Ovary (tissue), 9 donors: ENCODE measurements around the gene RNF214. TPM values are rescaled to one million over a fixed set of nuclear protein-coding genes. Genes with fewer than 3 reads are reported as not detected.
A peak's percentile ranks its signal among the peaks of the same experiment; 100 is the strongest.

Experiments used
- DNase-seq, 5 donors: peaks; one replicate each; pipeline ENCODE4 v3.0.0-alpha.2; 2019 to 2020
- H3K27ac ChIP-seq, 2 donors: fragments of 200-600 bp; one replicate each; pipeline versions ENCODE4 v1.5.1 to v1.8.0; 2019 to 2022
- H3K27me3 ChIP-seq: fragments of 200-600 bp; one replicate; pipeline ENCODE4 v1.8.0; 2022
- H3K36me3 ChIP-seq: fragments of 200-600 bp; sonication (generic); one replicate; pipeline ENCODE4 v1.5.1; 2019
- H3K4me1 ChIP-seq: one replicate; pipeline ENCODE4 v1.8.1; 2013; ENCODE audit warnings: mild to moderate bottlenecking, moderate library complexity; ENCODE audit not compliant: insufficient read depth
- H3K4me3 ChIP-seq: fragments of 200-600 bp; sonication (generic); one replicate; pipeline ENCODE4 v1.5.1; 2017
- H3K9me3 ChIP-seq, 2 donors: fragments of 200-600 bp in 1 of 2; sonication (generic) in 1 of 2; one replicate each; pipeline versions ENCODE4 v1.5.1 to v1.8.1; 2013 to 2019; ENCODE audit warnings: mild to moderate bottlenecking in 1 of 2, moderate library complexity in 1 of 2
- EP300 ChIP-seq: sonication (generic); formaldehyde crosslinking; IDR thresholded peaks from one replicate; pipeline ENCODE4 v1.6.1; 2017; ENCODE audit warnings: antibody characterized with exemption
- POLR2A ChIP-seq: fragments of 450-650 bp; IDR thresholded peaks from one replicate; pipeline ENCODE4 v1.6.1; 2017; ENCODE audit warnings: antibody characterized with exemption, mild to moderate bottlenecking, moderate library complexity
- WGBS, 3 donors: extraction: QIAGEN DNeasy Blood & Tissue Kit in 1 of 3; methylation state at CpG; one replicate each; pipeline versions ENCODE4 v1.1.5 to v1.1.7; 2013 to 2017; 5-methylcytosine and 5-hydroxymethylcytosine counted together
- intact Hi-C, 4 donors: fragments of 100-400 bp; cut with DNase I; formaldehyde crosslinking; loops; one replicate each; pipeline versions ENCODE4 v1.11.0 to v1.15.1; 2022 to 2023
- polyA plus RNA-seq, 2 donors: library from polyadenylated mRNA; stranded (reverse); fragments of 200-250 nt in 1 of 2; fragments of 350-450 nt in 1 of 2; fragmentation: Illumina TruSeq in 1 of 2; extraction: RNeasy Lipid Tissue Mini Kit (QIAGEN cat#74804) in 1 of 2; gene quantifications; one replicate each; pipeline ENCODE4 v1.2.3, GENCODE V29; 2013 to 2014
- total RNA-seq, 7 donors: library from RNA; depleted of rRNA in 2 of 7; stranded (reverse); fragments of >200 nt in 2 of 7; fragmentation: NEBNext Ultra II Directional in 3 of 7; extraction: Animal tissue kit (Norgen Biotek cat#: 25700) in 3 of 7; gene quantifications; one replicate each; pipeline versions ENCODE4 v1.1.0 to v1.2.4, GENCODE V29; 2016 to 2023
- TF ChIP-seq, protein P1 (sequence below), 3 donors: fragments of 450-650 bp in 2 of 3; fragments of 200-600 bp in 1 of 3; IDR thresholded peaks; one replicate each; pipeline versions ENCODE4 v1.5.1 to v1.8.0; 2016 to 2022; ENCODE audit warnings: antibody characterized with exemption in 3 of 3, mild to moderate bottlenecking in 1 of 3
- donor health status: DM: no; HTN: no; CAD: no; lungs with moderate emphysema.
- donor health status: DM: no; HTN: no; CAD: no.
- donor health status: Bipolar disorder and iron deficiency.
- donor health status: DM: yes; HTN: yes; CAD: no.
- donor health status: DM: no; HTN: no; CAD: no.
- donor health status: DM: yes; HTN: yes; CAD: no.

Gene RNF214
- total and polyA plus RNA-seq, 9 donors = 9.7 to 40.9 (median 27.3) TPM

DNA sequence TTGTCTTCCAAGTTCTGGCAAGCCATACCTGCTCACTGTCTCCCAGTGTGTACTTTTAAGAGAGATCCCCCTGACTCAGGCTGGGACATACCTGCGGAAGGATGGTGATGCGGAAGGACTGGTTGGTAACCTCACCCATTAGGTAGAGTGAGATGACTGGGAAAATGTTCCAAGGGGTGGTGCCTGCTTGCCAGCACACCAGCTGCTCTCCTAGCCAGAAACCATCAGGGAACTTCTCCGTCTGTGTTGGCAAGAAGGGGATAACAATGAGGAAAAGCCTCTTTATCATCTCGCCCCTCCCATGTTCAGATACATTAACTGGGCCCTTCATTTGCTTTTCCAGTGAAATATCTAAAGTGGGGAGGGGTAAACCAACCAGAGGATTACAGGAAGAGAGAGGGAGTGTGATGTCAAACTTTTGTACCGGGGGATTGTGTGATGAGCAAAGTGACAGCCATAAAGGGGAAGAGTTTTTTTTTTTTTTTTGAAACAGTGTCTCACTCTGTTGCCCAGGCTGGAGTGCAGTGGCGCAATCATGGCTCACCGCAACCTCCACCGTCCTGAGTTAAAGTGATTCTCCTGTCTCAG lies 58.4 kb downstream of the RNF214 start, which contains the start of gene BACE1-AS:
BACE1-AS (plus strand) TSS at position 538 of the 588 bp plus-strand sequence.
- TF ChIP-seq, protein P1, sequence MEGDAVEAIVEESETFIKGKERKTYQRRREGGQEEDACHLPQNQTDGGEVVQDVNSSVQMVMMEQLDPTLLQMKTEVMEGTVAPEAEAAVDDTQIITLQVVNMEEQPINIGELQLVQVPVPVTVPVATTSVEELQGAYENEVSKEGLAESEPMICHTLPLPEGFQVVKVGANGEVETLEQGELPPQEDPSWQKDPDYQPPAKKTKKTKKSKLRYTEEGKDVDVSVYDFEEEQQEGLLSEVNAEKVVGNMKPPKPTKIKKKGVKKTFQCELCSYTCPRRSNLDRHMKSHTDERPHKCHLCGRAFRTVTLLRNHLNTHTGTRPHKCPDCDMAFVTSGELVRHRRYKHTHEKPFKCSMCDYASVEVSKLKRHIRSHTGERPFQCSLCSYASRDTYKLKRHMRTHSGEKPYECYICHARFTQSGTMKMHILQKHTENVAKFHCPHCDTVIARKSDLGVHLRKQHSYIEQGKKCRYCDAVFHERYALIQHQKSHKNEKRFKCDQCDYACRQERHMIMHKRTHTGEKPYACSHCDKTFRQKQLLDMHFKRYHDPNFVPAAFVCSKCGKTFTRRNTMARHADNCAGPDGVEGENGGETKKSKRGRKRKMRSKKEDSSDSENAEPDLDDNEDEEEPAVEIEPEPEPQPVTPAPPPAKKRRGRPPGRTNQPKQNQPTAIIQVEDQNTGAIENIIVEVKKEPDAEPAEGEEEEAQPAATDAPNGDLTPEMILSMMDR (IDR thresholded peaks at IDR 0.05) = no peak
- TF ChIP-seq POLR2A (no peak), EP300 (no peak)
- no peak for DNase-seq
- Histone ChIP-seq H3K4me3 (no peak within 1 kb of the TSS), H3K27ac (no peak within 1 kb of the TSS), H3K27me3 (no peaks in the 10 kb centered on the region), H3K9me3 (no peaks in the 10 kb centered on the region), H3K36me3 (no peaks in the 10 kb centered on the region), H3K4me1 (no peaks in the 10 kb centered on the region)
- intact Hi-C loops = no loop called here
- 88 to 91% (median 89%) methylated on average over 8 of the region's 8 CpGs for WGBS, 3 donors

DNA sequence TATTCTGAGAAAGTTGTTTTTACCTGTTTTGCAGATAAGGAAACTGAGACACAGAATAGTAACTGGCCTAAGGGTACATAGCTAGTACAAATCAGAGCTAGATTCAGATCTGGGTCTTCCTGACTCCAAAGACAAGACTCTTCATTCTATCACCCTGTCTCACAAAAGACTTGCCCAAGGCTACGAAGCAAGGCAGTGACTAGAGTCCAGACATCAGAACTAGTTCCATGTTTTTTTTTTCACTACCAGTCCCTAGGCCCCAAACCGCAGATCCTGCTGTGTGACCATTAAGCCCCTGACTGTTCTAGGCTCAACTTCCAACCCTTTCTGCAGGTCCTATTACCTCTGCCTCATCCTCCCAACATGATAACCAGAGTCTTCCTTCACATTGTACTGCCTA lies 60.1 kb downstream of the RNF214 start:
- H3K36me3 ChIP-seq = no peaks in the 10 kb centered on the region
- DNase-seq = no peak
- H3K4me3 ChIP-seq = no peak overlapping the region
- no peak overlapping the region for H3K27ac ChIP-seq
- intact Hi-C loops = no loop called here
- H3K9me3 ChIP-seq = no peaks in the 10 kb centered on the region
- H3K27me3 ChIP-seq = no peaks in the 10 kb centered on the region
- no peak for TF ChIP-seq POLR2A
- TF ChIP-seq EP300 = no peak
- TF ChIP-seq, protein P1 (IDR thresholded peaks at IDR 0.05) = no peak
- 88 to 94% (median 93%) methylated on average over 2 of the region's 2 CpGs for WGBS, 3 donors
- H3K4me1 ChIP-seq = no peaks in the 10 kb centered on the region

DNA sequence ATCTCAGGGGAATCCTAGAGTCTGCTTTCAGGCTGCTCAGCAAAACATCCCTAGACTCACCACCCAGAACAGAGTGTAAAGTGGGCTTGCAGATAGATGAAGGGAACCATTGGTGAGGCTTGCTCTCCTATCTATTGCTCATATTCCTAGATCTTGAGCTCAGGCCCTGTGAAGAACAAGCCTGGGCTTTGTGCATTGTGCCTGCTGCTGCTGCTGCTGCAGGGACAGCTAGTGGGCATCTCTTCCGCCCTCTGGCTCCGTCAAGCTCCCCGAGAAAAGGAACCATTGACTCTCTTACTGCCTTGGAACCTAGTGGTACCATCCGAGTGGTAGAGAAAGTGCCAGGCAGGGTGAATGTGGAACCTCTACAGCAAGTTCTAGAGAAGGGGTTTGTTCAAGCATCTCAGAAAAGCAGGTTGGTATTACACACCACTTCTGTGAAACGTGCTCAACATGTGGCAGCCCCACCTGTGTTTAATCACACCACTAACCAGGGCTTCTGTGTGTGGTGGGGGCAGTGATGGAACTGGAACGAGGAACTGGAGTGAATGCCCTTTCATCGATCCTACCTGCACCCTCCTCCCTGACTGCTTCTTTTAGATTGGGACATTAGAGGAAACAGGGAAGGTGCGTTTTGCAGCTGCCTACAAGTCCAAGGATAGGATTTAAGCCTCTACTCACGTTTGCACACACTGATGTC lies 63.1 kb downstream of the RNF214 start:
- WGBS, 3 donors = 83 to 86% (median 83%) methylated on average over 9 of the region's 9 CpGs
- Histone ChIP-seq H3K27me3 (no peaks in the 10 kb centered on the region), H3K9me3 (no peaks in the 10 kb centered on the region), H3K4me1 (peaks cover 11% of the 10 kb centered on the region), H3K36me3 (no peaks in the 10 kb centered on the region), H3K4me3 (no peak overlapping the region), H3K27ac (no peak overlapping the region)
- intact Hi-C loops = no loop called here
- peak in 1 of 5 donors; percentile 17 for DNase-seq
- TF ChIP-seq EP300 (no peak), POLR2A (no peak)

DNA sequence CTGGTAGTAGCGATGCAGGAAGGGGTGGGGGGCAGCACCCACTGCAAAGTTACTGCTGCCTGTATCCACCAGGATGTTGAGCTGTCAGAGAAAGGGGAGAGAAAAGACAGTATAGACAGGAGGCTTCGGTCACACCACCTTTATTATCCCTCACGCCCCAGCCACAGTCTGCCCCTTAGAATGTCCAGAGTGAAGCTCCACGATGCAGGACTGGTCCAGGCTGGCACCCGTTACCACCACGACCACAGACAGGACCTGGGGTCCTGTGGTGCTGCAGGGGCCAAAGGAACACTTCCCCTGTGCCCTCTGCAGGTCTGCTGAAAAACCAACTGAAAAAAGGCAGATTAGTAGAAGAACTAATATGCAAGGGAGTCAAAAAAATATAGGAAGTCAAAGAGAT lies 64.4 kb downstream of the RNF214 start:
- no peaks in the 10 kb centered on the region for H3K27me3 ChIP-seq
- H3K4me1 ChIP-seq = peaks cover 18% of the 10 kb centered on the region
- no peak overlapping the region for H3K4me3 ChIP-seq
- TF ChIP-seq EP300 = no peak
- TF ChIP-seq POLR2A = no peak
- TF ChIP-seq, protein P1 (IDR thresholded peaks at IDR 0.05) = no peak
- peak in 1 of 5 donors; percentile 24 for DNase-seq
- WGBS, 3 donors = 86 to 89% (median 87%) methylated on average over 6 of the region's 6 CpGs
- no peaks in the 10 kb centered on the region for H3K9me3 ChIP-seq
- intact Hi-C loops = no loop called here
- no peaks in the 10 kb centered on the region for H3K36me3 ChIP-seq
- no peak overlapping the region for H3K27ac ChIP-seq

DNA sequence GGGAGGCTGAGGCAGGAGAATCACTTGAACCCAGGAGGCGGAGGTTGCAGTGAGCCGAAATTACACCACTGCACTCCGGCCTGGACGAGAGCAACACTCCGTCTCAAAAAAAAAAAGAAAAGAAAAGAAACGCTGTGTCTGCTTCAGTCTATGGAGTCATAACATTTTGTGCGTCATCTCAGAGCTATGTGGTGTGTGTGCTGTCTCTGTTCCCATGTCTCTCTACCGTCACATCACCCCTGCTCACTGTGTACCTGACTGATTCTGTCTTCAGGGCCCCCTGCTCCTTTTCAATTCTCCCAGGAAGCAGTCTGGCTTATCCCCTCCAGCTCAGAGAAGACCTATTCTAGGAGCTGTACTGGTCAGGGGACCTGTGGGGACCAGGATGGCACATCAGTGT lies 65.7 kb downstream of the RNF214 start:
- H3K4me1 ChIP-seq = peaks cover 18% of the 10 kb centered on the region
- H3K4me3 ChIP-seq = no peak overlapping the region
- H3K9me3 ChIP-seq = no peaks in the 10 kb centered on the region
- no peak for TF ChIP-seq POLR2A
- TF ChIP-seq, protein P1 (IDR thresholded peaks at IDR 0.05) = no peak
- TF ChIP-seq EP300 = no peak
- H3K27ac ChIP-seq = no peak overlapping the region
- intact Hi-C loops = no loop called here
- WGBS, 3 donors = 93 to 95% (median 95%) methylated on average over 8 of the region's 8 CpGs
- DNase-seq = no peak
- H3K36me3 ChIP-seq = no peaks in the 10 kb centered on the region
- no peaks in the 10 kb centered on the region for H3K27me3 ChIP-seq
